Upper lobe of left lung (tissue), 4 donors: ENCODE results near the gene ATXN1.

Source experiments
- CTCF ChIP-seq, 6 experiments: fragments of 450-650 bp in 4 of 6; fragments of 200-600 bp in 2 of 6; sonication (generic) in 2 of 6; IDR thresholded peaks; one replicate each; pipeline ENCODE4 v1.5.1; 2016 to 2019; ENCODE audit warnings: antibody characterized with exemption in 6 of 6
- EP300 ChIP-seq, 4 donors: sonication (generic); formaldehyde crosslinking; IDR thresholded peaks; one replicate each; pipeline ENCODE4 v1.5.1; 2017; ENCODE audit warnings: antibody characterized with exemption in 4 of 4, control low read depth in 2 of 4
- POLR2A ChIP-seq, 4 donors: fragments of 450-650 bp; IDR thresholded peaks; one replicate each; pipeline ENCODE4 v1.5.1; 2016 to 2017; ENCODE audit warnings: antibody characterized with exemption in 4 of 4, mild to moderate bottlenecking in 2 of 4

- TF ChIP-seq POLR2A (IDR thresholded peaks at IDR 0.05) (no peak), CTCF (IDR thresholded peaks at IDR 0.05) (no peak), EP300 (IDR thresholded peaks at IDR 0.05) (no peak)
These were observed 196.8 kb downstream of the ATXN1 start for GRCh38 chr6:16564436-16564835.
